CD4-positive, alpha-beta T cell treated with Interleukin-6 at 100 ng/mL for 8 hours (primary cell): ENCODE data around the gene RAPGEF4.

Experiments
- DNase-seq: peaks from one replicate; pipeline ENCODE4 v3.0.0-alpha.2; 2020; ENCODE audit warnings: mixed read lengths, low spot score

RAPGEF4 gene

GRCh38 chr2:172908275-172908674 lies 172.6 kb downstream of the RAPGEF4 start:
- no peak for DNase-seq

GRCh38 chr2:172909454-172909853 lies 173.8 kb downstream of the RAPGEF4 start:
- DNase-seq = no peak

- DNase-seq = no peak
These were observed 176.6 kb downstream of the RAPGEF4 start for GRCh38 chr2:172912266-172912665.

- no peak for DNase-seq
These were observed 178.8 kb downstream of the RAPGEF4 start for GRCh38 chr2:172914341-172915008.

- no peak for DNase-seq
These were observed 182.1 kb downstream of the RAPGEF4 start for GRCh38 chr2:172917716-172918115.

GRCh38 chr2:172919732-172920131 lies 184.1 kb downstream of the RAPGEF4 start:
- DNase-seq = no peak

- no peak for DNase-seq
These were observed 186.0 kb downstream of the RAPGEF4 start for GRCh38 chr2:172921532-172922236.

- DNase-seq = no peak
These were observed 186.7 kb downstream of the RAPGEF4 start for GRCh38 chr2:172922306-172922705.

- DNase-seq = no peak
These were observed 187.2 kb downstream of the RAPGEF4 start for GRCh38 chr2:172922815-172923214.

- DNase-seq = no peak
These were observed 188.5 kb downstream of the RAPGEF4 start for GRCh38 chr2:172924097-172924660.

GRCh38 chr2:172925600-172925999 lies 190.0 kb downstream of the RAPGEF4 start:
- DNase-seq = no peak

GRCh38 chr2:172926785-172927640 lies 191.4 kb downstream of the RAPGEF4 start:
- DNase-seq = no peak

- no peak for DNase-seq
These were observed 192.2 kb downstream of the RAPGEF4 start for GRCh38 chr2:172927641-172928357.

- no peak for DNase-seq
These were observed 193.1 kb downstream of the RAPGEF4 start for GRCh38 chr2:172928756-172929155.

GRCh38 chr2:172929644-172930043 lies 194.0 kb downstream of the RAPGEF4 start:
- no peak for DNase-seq

- no peak for DNase-seq
These were observed 195.2 kb downstream of the RAPGEF4 start for GRCh38 chr2:172930871-172931255.

- DNase-seq = no peak
These were observed 195.7 kb downstream of the RAPGEF4 start for GRCh38 chr2:172931256-172931894.

- peak; percentile 45 for DNase-seq
These were observed 196.4 kb downstream of the RAPGEF4 start for GRCh38 chr2:172931918-172932520.

- DNase-seq = no peak
These were observed 202.5 kb downstream of the RAPGEF4 start for GRCh38 chr2:172937884-172938712.
